ENCODE results near the gene ODF4. TPM values are rescaled to one million over a fixed set of nuclear protein-coding genes. Genes with fewer than 3 reads are reported as not detected.

The ODF4 gene
- total and polyA plus RNA-seq, 4 donors, result not detected

DNA sequence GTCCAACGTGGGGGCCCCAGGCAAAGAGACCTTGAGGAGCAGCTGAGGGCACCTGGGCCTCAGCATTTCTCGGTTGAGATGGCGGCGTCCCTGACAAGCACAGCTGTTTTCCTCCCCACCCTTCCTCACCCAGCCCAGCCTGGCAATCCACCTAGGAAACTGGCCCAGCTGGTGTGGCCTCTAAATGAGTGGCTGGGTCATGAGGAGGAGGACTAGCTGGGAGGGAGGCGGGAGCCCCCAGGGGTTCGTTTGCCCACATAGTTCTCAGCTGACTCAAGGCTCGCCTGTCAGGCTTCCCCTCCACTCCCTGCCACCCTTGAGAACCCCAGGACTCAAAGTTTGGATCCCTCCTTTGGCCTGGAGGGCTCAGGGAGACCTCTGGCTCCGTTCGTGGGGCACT lies 52.1 kb downstream of the ODF4 start:
- Histone ChIP-seq H3K4me3 (ENCODE audit: low read depth in 1 of 3, low read length in 3 of 3) (no peak overlapping the region), H3K27me3 (ENCODE audit: control insufficient read depth in 4 of 4, insufficient read depth in 4 of 4, low read length in 3 of 4) (peaks cover 0 to 3% (median under 1%) of the 10 kb centered on the region in 4 donors), H3K9me3 (ENCODE audit: control insufficient read depth in 4 of 4, low read length in 3 of 4) (no peaks in the 10 kb centered on the region), H3K9ac (ENCODE audit: low read depth in 1 of 2, low read length in 2 of 2) (no peak overlapping the region), H3K36me3 (ENCODE audit: control insufficient read depth in 4 of 4, insufficient read depth in 3 of 4, low read depth in 1 of 4, low read length in 3 of 4) (no peaks in the 10 kb centered on the region), H3K4me1 (ENCODE audit: control insufficient read depth in 4 of 4, insufficient read depth in 4 of 4, low read length in 3 of 4) (peaks cover 0 to 2% (median 0%) of the 10 kb centered on the region in 4 donors), H3K27ac (ENCODE audit: low read depth in 1 of 2, low read length in 2 of 2) (no peak overlapping the region)
- no peak for DNase-seq (ENCODE audit: low spot score)
- TF ChIP-seq TAF1 (conservative IDR thresholded peaks at IDR 0.05) (no peak), FOXA1 (IDR thresholded peaks at IDR 0.05) (no peak), GABPA (IDR thresholded peaks at IDR 0.05 in 1 of 2, conservative IDR thresholded peaks at IDR 0.05 in 1 of 2) (no peak)
- WGBS, result 57% methylated on average over 9 of the region's 9 CpGs

DNA sequence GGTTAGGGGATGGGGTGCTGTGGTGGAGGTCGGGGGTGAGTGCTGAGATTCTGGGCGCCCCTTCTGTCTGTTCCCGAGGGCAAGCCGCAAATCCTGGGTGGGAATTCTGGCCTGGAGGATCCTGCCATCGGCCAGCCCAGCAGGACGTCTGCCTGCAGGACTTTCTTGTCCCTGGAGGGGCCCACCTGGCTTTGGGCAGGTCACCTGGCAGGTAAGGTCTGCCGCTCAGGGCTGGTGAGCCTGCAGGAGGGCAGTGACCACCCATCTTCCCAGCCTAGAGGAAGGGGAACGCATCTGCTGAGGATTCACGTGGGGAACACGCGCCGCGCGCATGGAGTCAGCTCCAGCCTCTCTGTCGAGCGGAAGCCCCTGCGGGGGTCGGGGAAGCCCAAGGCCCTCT lies 52.6 kb downstream of the ODF4 start:
- Histone ChIP-seq H3K9ac (ENCODE audit: low read depth in 1 of 2, low read length in 2 of 2) (no peak overlapping the region), H3K4me3 (ENCODE audit: low read depth in 1 of 3, low read length in 3 of 3) (no peak overlapping the region), H3K27ac (ENCODE audit: low read depth in 1 of 2, low read length in 2 of 2) (no peak overlapping the region), H3K4me1 (ENCODE audit: control insufficient read depth in 4 of 4, insufficient read depth in 4 of 4, low read length in 3 of 4) (no peaks in the 10 kb centered on the region), H3K27me3 (ENCODE audit: control insufficient read depth in 4 of 4, insufficient read depth in 4 of 4, low read length in 3 of 4) (peaks cover 0 to 3% (median 1%) of the 10 kb centered on the region in 4 donors), H3K36me3 (ENCODE audit: control insufficient read depth in 4 of 4, insufficient read depth in 3 of 4, low read depth in 1 of 4, low read length in 3 of 4) (no peaks in the 10 kb centered on the region), H3K9me3 (ENCODE audit: control insufficient read depth in 4 of 4, low read length in 3 of 4) (no peaks in the 10 kb centered on the region)
- WGBS, result 65% methylated on average over 18 of the region's 18 CpGs
- no peak for TF ChIP-seq JUND (IDR thresholded peaks at IDR 0.05)
- TF ChIP-seq TAF1 (conservative IDR thresholded peaks at IDR 0.05), result no peak
- TF ChIP-seq, protein P1, sequence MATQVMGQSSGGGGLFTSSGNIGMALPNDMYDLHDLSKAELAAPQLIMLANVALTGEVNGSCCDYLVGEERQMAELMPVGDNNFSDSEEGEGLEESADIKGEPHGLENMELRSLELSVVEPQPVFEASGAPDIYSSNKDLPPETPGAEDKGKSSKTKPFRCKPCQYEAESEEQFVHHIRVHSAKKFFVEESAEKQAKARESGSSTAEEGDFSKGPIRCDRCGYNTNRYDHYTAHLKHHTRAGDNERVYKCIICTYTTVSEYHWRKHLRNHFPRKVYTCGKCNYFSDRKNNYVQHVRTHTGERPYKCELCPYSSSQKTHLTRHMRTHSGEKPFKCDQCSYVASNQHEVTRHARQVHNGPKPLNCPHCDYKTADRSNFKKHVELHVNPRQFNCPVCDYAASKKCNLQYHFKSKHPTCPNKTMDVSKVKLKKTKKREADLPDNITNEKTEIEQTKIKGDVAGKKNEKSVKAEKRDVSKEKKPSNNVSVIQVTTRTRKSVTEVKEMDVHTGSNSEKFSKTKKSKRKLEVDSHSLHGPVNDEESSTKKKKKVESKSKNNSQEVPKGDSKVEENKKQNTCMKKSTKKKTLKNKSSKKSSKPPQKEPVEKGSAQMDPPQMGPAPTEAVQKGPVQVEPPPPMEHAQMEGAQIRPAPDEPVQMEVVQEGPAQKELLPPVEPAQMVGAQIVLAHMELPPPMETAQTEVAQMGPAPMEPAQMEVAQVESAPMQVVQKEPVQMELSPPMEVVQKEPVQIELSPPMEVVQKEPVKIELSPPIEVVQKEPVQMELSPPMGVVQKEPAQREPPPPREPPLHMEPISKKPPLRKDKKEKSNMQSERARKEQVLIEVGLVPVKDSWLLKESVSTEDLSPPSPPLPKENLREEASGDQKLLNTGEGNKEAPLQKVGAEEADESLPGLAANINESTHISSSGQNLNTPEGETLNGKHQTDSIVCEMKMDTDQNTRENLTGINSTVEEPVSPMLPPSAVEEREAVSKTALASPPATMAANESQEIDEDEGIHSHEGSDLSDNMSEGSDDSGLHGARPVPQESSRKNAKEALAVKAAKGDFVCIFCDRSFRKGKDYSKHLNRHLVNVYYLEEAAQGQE (IDR thresholded peaks at IDR 0.05), result no peak
- no peak for TF ChIP-seq NR2F2 (IDR thresholded peaks at IDR 0.05)
- no peak for TF ChIP-seq GABPA (IDR thresholded peaks at IDR 0.05 in 1 of 2, conservative IDR thresholded peaks at IDR 0.05 in 1 of 2)
- DNase-seq (ENCODE audit: low spot score), result no peak

DNA sequence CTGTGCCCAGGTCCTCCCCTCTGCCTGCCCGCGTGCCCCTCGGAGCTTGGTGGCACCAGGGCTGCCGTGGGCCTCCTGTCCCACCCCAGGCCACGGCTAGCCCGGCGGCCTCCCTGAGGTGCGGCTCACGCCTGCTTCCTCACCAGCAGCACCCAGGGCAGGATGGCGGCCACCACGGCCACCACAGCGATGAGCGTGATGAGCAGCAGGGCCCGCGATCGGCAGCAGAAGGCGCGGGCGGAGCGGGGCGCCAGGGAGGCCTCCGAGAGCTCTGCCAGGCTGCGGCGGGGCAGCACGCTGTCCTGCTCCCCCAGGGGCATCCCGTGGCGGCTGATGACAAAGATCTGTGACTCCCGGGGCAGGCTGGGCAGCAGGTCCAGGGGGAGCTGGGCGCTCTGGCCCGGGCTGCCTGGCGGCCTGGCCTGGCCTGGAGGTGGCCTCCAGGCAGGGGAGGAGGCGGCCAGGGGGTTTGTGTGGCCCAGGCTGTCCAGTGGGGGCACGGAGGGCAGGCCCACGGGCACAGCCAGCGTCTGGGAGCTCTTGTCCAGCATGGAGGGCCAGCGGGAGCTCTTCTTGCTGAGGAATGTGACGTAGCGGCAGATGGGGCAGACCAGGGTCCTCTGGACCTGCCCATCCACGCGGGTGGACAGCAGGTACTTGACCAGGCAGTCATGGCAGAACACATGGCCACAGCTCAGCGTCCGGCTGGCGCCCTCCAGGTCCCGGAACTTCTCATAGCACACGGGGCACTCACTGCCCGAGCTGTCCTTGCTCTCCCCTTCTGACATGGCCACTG lies 53.2 kb downstream of the ODF4 start:
- Histone ChIP-seq H3K4me1 (ENCODE audit: control insufficient read depth in 4 of 4, insufficient read depth in 4 of 4, low read length in 3 of 4) (no peaks in the 10 kb centered on the region), H3K36me3 (ENCODE audit: control insufficient read depth in 4 of 4, insufficient read depth in 3 of 4, low read depth in 1 of 4, low read length in 3 of 4) (no peaks in the 10 kb centered on the region), H3K4me3 (ENCODE audit: low read depth in 1 of 3, low read length in 3 of 3) (no peak overlapping the region), H3K9me3 (ENCODE audit: control insufficient read depth in 4 of 4, low read length in 3 of 4) (no peaks in the 10 kb centered on the region), H3K27me3 (ENCODE audit: control insufficient read depth in 4 of 4, insufficient read depth in 4 of 4, low read length in 3 of 4) (peaks cover 0 to 6% (median 2%) of the 10 kb centered on the region in 4 donors), H3K9ac (ENCODE audit: low read depth in 1 of 2, low read length in 2 of 2) (no peak overlapping the region), H3K27ac (ENCODE audit: low read depth in 1 of 2, low read length in 2 of 2) (no peak overlapping the region)
- WGBS, result 81% methylated on average over 46 of the region's 46 CpGs
- no peak for DNase-seq (ENCODE audit: low spot score)
- TF ChIP-seq, protein P1 (IDR thresholded peaks at IDR 0.05), result no peak
- TF ChIP-seq, protein P2, sequence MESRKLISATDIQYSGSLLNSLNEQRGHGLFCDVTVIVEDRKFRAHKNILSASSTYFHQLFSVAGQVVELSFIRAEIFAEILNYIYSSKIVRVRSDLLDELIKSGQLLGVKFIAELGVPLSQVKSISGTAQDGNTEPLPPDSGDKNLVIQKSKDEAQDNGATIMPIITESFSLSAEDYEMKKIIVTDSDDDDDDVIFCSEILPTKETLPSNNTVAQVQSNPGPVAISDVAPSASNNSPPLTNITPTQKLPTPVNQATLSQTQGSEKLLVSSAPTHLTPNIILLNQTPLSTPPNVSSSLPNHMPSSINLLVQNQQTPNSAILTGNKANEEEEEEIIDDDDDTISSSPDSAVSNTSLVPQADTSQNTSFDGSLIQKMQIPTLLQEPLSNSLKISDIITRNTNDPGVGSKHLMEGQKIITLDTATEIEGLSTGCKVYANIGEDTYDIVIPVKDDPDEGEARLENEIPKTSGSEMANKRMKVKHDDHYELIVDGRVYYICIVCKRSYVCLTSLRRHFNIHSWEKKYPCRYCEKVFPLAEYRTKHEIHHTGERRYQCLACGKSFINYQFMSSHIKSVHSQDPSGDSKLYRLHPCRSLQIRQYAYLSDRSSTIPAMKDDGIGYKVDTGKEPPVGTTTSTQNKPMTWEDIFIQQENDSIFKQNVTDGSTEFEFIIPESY (IDR thresholded peaks at IDR 0.05), result no peak
- TF ChIP-seq HNF4G (IDR thresholded peaks at IDR 0.05) (no peak), JUND (IDR thresholded peaks at IDR 0.05) (no peak), FOXA1 (IDR thresholded peaks at IDR 0.05) (no peak), GABPA (IDR thresholded peaks at IDR 0.05 in 1 of 2, conservative IDR thresholded peaks at IDR 0.05 in 1 of 2) (no peak), RAD21 (IDR thresholded peaks at IDR 0.05) (no peak), NR2F2 (IDR thresholded peaks at IDR 0.05) (no peak), EGR1 (IDR thresholded peaks at IDR 0.05; ENCODE audit: low read depth in 2 of 2) (no peak), HNF4A (conservative IDR thresholded peaks at IDR 0.05) (no peak), SP1 (IDR thresholded peaks at IDR 0.05) (no peak), TAF1 (conservative IDR thresholded peaks at IDR 0.05) (no peak)
- TF ChIP-seq, protein P3, sequence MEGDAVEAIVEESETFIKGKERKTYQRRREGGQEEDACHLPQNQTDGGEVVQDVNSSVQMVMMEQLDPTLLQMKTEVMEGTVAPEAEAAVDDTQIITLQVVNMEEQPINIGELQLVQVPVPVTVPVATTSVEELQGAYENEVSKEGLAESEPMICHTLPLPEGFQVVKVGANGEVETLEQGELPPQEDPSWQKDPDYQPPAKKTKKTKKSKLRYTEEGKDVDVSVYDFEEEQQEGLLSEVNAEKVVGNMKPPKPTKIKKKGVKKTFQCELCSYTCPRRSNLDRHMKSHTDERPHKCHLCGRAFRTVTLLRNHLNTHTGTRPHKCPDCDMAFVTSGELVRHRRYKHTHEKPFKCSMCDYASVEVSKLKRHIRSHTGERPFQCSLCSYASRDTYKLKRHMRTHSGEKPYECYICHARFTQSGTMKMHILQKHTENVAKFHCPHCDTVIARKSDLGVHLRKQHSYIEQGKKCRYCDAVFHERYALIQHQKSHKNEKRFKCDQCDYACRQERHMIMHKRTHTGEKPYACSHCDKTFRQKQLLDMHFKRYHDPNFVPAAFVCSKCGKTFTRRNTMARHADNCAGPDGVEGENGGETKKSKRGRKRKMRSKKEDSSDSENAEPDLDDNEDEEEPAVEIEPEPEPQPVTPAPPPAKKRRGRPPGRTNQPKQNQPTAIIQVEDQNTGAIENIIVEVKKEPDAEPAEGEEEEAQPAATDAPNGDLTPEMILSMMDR (IDR thresholded peaks at IDR 0.05; ENCODE audit: low read depth, low read length, missing input control), result no peak
- TF ChIP-seq, protein P4, sequence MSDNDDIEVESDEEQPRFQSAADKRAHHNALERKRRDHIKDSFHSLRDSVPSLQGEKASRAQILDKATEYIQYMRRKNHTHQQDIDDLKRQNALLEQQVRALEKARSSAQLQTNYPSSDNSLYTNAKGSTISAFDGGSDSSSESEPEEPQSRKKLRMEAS (IDR thresholded peaks at IDR 0.05), result no peak

Measured in liver (tissue), 9 donors.